HG03039 (cell line): ENCODE data around the gene AMOTL1.

Source experiments
- ATAC-seq: cut with Tn5 transposase; IDR thresholded peaks from one replicate; pipeline ENCODE4 v1.9.1; 2021; ENCODE audit warnings: mild to moderate bottlenecking, moderate library complexity; ENCODE audit not compliant: unreplicated experiment

Gene AMOTL1

GRCh38 chr11:94923004-94923334 lies 154.8 kb downstream of the AMOTL1 start:
- ATAC-seq: no peak

GRCh38 chr11:94924171-94924572 lies 156.0 kb downstream of the AMOTL1 start:
- ATAC-seq: no peak

GRCh38 chr11:94924612-94925011 lies 156.5 kb downstream of the AMOTL1 start:
- ATAC-seq: no peak

- ATAC-seq: no peak
Measured at GRCh38 chr11:94925422-94926270, 157.5 kb downstream of the AMOTL1 start.

DNA sequence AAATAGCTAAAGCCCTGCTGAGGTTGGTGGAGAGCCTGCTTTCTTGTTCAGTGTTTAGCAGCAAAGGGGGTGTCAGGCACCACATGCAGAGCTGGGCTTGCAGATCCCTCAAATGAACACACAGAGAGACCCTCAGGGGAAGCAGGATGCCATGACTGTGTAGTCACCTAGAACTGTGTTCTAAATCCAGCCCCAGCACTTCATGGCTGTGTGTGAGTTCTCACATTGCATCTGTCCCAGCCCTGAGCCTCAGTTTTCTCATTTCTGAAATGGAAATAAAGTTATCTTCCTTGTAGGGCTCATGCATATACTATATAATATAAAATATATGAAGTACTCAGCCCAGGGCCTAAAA lies 158.1 kb downstream of the AMOTL1 start:
- no peak for ATAC-seq
